NOMO-1 treated with DMSO at 0.1 percent for 48 hours (cell line): ENCODE results near the gene STAB2.
"Not testable (repeated sequence)": the region's sequence is repeated elsewhere in the genome, so short reads cannot be mapped to it uniquely, and the experiment has no call there.

ENCODE experiments used
- DNase-seq: peaks from one replicate; lab custom pipeline; 2025; ENCODE audit not compliant: unreplicated experiment; lab: John Stamatoyannopoulos, UW

The STAB2 gene

GRCh38 chr12:103652808-103653207 lies 65.7 kb downstream of the STAB2 start:
- DNase-seq, result no peak

GRCh38 chr12:103653568-103654173 lies 66.6 kb downstream of the STAB2 start:
- DNase-seq, result not testable (repeated sequence)

- DNase-seq, result no peak
Observed at GRCh38 chr12:103654816-103655215, 67.7 kb downstream of the STAB2 start.

- DNase-seq, result no peak
Observed at GRCh38 chr12:103656291-103656690, 69.2 kb downstream of the STAB2 start.

GRCh38 chr12:103657331-103657730 lies 70.3 kb downstream of the STAB2 start:
- DNase-seq, result no peak

- no peak for DNase-seq
Observed at GRCh38 chr12:103664626-103665025, 77.6 kb downstream of the STAB2 start.

GRCh38 chr12:103665971-103666370 lies 78.9 kb downstream of the STAB2 start:
- no peak for DNase-seq

GRCh38 chr12:103667125-103667524 lies 80.1 kb downstream of the STAB2 start:
- DNase-seq, result no peak

GRCh38 chr12:103668520-103668919 lies 81.4 kb downstream of the STAB2 start:
- no peak for DNase-seq

- DNase-seq, result no peak
Observed at GRCh38 chr12:103671367-103671766, 84.3 kb downstream of the STAB2 start.

- no peak for DNase-seq
Observed at GRCh38 chr12:103672401-103673119, 85.5 kb downstream of the STAB2 start.

GRCh38 chr12:103673487-103673886 lies 86.4 kb downstream of the STAB2 start:
- no peak for DNase-seq

GRCh38 chr12:103673891-103674375 lies 86.9 kb downstream of the STAB2 start:
- DNase-seq, result no peak

- DNase-seq, result no peak
Observed at GRCh38 chr12:103676893-103677292, 89.8 kb downstream of the STAB2 start.

- no peak for DNase-seq
Observed at GRCh38 chr12:103677341-103677740, 90.3 kb downstream of the STAB2 start.

- DNase-seq, result no peak
Observed at GRCh38 chr12:103677905-103678304, 90.8 kb downstream of the STAB2 start.

GRCh38 chr12:103679421-103680170 lies 92.5 kb downstream of the STAB2 start:
- no peak for DNase-seq

GRCh38 chr12:103680591-103681141 lies 93.6 kb downstream of the STAB2 start:
- no peak for DNase-seq

GRCh38 chr12:103686026-103686425 lies 99.0 kb downstream of the STAB2 start:
- DNase-seq, result no peak

- peak; percentile 43 for DNase-seq
Observed at GRCh38 chr12:103687253-103687652, 100.2 kb downstream of the STAB2 start.

GRCh38 chr12:103688376-103689063 lies 101.4 kb downstream of the STAB2 start:
- DNase-seq, result no peak
